IPS-20b (cell line): Measurements from ENCODE around the gene UBL7.

Experiments used
- H3K27ac ChIP-seq: one replicate; pipeline ENCODE4 v1.5.1; 2013; ENCODE audit warnings: low read length
- H3K27me3 ChIP-seq: 2 replicates; pipeline ENCODE4 v1.6.1; 2013; ENCODE audit warnings: mild to moderate bottlenecking, low read length, inconsistent platforms; ENCODE audit not compliant: insufficient read depth
- H3K36me3 ChIP-seq: 2 replicates; pipeline ENCODE4 v1.6.1; 2013; ENCODE audit warnings: low read depth, mild to moderate bottlenecking, inconsistent platforms, low read length, moderate library complexity; ENCODE audit not compliant: insufficient read depth
- H3K4me1 ChIP-seq: 2 replicates; pipeline ENCODE4 v1.6.1; 2013; ENCODE audit warnings: mild to moderate bottlenecking, control low read depth, inconsistent platforms, low read length, moderate library complexity; ENCODE audit not compliant: insufficient read depth
- H3K4me3 ChIP-seq: 2 replicates; pipeline ENCODE4 v1.5.1; 2013; ENCODE audit warnings: mild to moderate bottlenecking, low read length, inconsistent platforms
- H3K9ac ChIP-seq: 2 replicates; pipeline ENCODE4 v1.6.1; 2013; ENCODE audit warnings: low read depth, mild to moderate bottlenecking, inconsistent platforms, low read length, moderate library complexity
- H3K9me3 ChIP-seq: 2 replicates; pipeline ENCODE4 v1.6.1; 2013; ENCODE audit warnings: mild to moderate bottlenecking, low read depth, low read length, inconsistent platforms; ENCODE audit not compliant: insufficient read depth

Gene UBL7

DNA sequence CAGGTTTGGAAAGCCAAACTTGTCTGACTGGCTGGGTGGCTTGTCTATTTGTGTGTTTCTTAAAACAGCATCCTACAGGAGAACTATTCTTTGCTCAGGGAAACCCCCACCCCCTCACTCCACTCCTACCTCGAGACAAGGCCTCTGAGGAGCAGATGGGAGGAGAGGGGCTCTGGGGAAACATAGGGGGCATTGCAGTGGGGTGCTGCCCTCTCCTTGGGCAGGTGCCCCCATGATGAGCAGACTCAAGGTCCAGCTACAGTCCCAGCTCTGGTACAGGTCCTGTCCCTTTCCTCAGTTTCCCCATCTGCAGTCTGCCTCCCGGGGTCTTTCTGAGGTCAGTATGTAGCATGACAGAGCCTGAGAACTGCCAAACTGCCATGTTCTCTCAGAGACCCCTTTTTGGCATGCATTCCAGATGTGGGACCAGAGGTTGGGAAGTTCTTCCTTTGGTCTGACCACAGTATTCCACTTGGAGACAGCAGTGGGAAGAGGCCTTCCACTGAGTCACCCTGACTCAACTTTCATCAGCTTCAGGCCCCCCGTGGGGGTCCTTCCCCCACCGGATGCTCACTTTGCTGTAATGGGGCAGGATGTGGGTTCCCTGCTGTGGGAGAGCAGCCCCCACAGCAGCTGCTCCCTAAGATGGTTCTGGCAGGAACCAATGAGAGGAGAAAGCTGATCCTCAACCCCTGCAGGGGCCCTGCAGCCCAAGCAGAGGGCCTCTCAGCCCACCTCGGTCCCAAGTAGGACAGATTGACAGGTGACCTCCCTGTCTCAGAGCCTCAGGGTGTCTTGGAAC, 61.2 kb downstream of the UBL7 start:
- peaks cover 7% of the 10 kb centered on the region; the same call in 1 of the 2 replicates for H3K4me1 ChIP-seq

DNA sequence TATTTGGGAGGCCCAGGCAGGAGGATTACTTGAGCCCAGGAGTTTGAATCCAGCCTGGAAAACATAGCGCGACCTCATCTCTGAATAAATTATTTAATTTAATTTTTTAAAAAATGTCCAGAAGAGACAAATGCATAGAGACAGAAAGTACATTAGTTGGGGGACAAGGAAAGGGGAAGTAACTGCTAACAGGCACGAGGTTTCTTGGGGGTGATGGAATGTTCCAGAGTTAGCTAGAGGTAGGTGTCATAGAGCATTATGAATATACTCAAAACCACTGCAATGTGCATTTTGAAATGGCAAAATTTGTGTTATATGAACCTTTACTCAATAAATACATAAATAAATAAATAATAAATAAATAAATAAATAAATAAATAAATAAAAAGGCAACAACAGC, 61.9 kb downstream of the UBL7 start:
- no peak overlapping the region for H3K4me3 ChIP-seq

More for the DNA sequence above, 61.2 kb downstream of the UBL7 start:
- Histone ChIP-seq H3K9me3 (no peaks in the 10 kb centered on the region), H3K27ac (no peak overlapping the region), H3K9ac (no peak overlapping the region), H3K27me3 (no peaks in the 10 kb centered on the region), H3K4me3 (no peak overlapping the region), H3K36me3 (no peaks in the 10 kb centered on the region)

DNA sequence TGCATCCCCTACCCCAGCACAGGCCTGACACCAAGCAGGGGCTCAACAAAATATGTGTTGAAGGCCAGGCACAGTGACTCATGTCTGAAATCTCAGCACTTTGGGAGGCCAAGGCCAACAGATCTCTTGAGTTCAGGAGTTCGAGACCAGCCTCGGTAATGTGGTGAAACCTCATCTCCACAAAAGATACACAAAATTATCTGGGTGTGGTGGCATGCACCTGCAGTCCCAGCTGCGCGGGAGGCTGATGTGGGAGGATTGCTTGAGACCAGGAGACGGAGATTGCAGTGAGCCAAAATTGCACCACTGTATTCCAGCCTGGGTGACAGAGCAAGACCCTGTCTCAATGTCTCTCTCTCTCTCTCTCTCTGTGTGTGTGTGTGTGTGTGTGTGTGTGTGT, 62.8 kb downstream of the UBL7 start:
- Histone ChIP-seq H3K27me3 (no peaks in the 10 kb centered on the region), H3K36me3 (no peaks in the 10 kb centered on the region), H3K9me3 (no peaks in the 10 kb centered on the region), H3K4me1 (peaks cover 7% of the 10 kb centered on the region; the same call in 1 of the 2 replicates), H3K27ac (no peak overlapping the region), H3K9ac (no peak overlapping the region), H3K4me3 (no peak overlapping the region)

More for the DNA sequence above, 61.9 kb downstream of the UBL7 start:
- Histone ChIP-seq H3K27ac (no peak overlapping the region), H3K27me3 (no peaks in the 10 kb centered on the region), H3K9me3 (no peaks in the 10 kb centered on the region), H3K9ac (no peak overlapping the region), H3K4me1 (peaks cover 7% of the 10 kb centered on the region; the same call in 1 of the 2 replicates), H3K36me3 (no peaks in the 10 kb centered on the region)

DNA sequence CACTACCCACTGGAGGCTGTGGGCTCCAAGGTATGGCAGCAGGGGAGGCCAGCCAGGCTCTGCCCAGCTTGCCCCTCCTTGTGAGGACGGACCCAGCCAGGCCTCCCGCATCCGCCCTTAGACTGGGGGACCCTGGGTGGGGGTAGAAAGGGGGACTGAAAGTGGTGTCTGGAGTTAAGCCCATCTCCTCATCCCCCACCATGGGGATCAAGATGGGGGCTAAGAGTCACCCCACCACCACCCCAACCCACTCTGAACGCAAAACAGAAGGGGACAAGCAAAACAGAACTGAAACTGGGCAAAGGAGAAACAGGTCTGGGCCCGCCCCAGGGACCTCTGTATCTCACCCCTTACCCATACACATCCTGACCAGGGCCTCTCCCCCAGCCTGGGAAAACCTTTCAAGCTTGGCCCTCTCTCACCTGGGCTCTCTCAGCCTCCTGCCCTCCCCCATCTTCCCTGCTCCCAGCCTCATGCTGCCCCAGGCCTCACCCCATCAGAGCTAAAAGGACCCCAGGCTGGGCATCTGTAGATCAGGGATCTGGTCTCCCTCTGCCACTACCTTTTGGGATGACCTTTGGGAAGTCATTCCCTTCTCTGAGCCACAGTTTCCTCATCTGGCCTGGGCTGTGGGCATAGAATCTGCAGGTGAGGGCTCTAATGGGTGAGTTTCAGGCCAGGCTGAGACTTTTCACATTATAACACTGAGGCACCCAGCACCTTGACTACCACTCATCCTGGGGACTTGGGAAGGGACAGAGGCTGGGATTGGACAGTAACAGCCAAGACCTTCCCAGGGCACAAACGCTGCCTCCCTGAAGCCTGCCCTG, 63.5 kb downstream of the UBL7 start:
- Histone ChIP-seq H3K27me3 (no peaks in the 10 kb centered on the region), H3K4me3 (no peak overlapping the region), H3K9me3 (no peaks in the 10 kb centered on the region), H3K9ac (no peak overlapping the region), H3K36me3 (no peaks in the 10 kb centered on the region), H3K4me1 (peaks cover 7% of the 10 kb centered on the region; the same call in 1 of the 2 replicates), H3K27ac (no peak overlapping the region)

DNA sequence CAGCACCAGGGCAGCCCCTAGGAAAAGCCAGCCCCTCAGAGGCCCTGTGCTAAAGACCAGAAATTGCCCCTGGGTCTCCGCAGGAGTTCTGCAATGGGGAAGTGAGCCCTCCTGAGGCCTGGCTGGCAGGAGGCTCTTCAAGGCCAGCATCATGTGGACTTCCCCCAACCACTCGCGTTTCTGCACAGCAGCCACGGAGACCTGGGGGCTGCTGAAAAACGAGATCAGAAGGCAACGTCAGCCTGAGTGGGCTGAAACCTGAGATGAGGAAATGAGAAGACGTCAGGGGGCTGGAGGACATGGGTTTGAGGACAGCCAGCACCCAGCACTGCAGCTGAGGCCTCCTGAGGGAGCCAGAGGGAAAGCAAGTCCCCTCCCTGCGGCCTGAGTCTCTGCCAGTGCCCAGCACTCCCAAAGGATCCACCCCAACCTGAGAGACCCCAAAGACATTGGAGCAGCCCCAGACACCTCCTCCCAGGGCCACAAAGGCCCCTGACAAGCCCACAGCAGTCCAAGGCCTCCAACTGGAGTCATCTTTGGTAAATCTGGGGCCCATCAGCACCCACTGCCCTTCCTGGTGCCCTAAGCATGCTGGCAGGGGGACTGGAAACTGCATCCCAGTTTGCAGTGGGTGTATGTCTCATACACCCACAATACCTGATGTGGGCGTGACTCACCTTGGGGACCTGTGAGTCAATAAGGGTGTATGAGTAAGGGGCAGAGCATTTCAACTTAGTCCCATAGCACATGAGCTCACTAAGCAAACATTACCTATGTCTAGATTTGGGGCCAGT, 64.3 kb downstream of the UBL7 start:
- Histone ChIP-seq H3K4me3 (no peak overlapping the region), H3K9me3 (no peaks in the 10 kb centered on the region), H3K27me3 (no peaks in the 10 kb centered on the region), H3K9ac (no peak overlapping the region), H3K36me3 (no peaks in the 10 kb centered on the region), H3K27ac (no peak overlapping the region), H3K4me1 (peaks cover 7% of the 10 kb centered on the region; the same call in 1 of the 2 replicates)

DNA sequence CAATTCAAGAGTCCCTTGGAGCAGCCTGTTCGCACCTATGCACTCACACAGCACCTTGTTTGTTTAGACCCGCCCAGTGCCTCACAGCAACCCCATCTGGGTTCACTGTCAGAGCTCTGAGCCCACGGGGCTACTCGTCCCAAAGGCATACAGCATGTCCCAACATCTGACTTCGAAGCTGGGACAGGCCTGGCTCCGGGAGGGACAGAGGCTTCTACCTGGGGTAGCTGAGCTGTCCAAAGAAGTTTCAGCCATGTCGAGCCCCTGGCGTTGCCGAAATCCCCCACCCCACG, 64.9 kb downstream of the UBL7 start:
- H3K4me3 ChIP-seq: no peak overlapping the region
- H3K27ac ChIP-seq: no peak overlapping the region
- H3K9me3 ChIP-seq: no peaks in the 10 kb centered on the region
- no peaks in the 10 kb centered on the region for H3K27me3 ChIP-seq
- no peak overlapping the region for H3K9ac ChIP-seq
- no peaks in the 10 kb centered on the region for H3K36me3 ChIP-seq
- H3K4me1 ChIP-seq: peaks cover 7% of the 10 kb centered on the region; the same call in 1 of the 2 replicates
